Testis (tissue), 2 donors: ENCODE results near the gene PPP2R5D.

Experiments
- CTCF ChIP-seq, 3 experiments: fragments of 450-650 bp in 2 of 3; fragments of 200-600 bp in 1 of 3; sonication (generic) in 1 of 3; IDR thresholded peaks; one replicate each; pipeline ENCODE4 v1.5.1; 2016 to 2019; ENCODE audit warnings: antibody characterized with exemption in 3 of 3, mild to moderate bottlenecking in 2 of 3, moderate library complexity in 1 of 3
- POLR2A ChIP-seq: fragments of 450-650 bp; IDR thresholded peaks from one replicate; pipeline ENCODE4 v1.6.1; 2017; ENCODE audit warnings: antibody characterized with exemption, mild to moderate bottlenecking, moderate library complexity

- TF ChIP-seq POLR2A (no peak), CTCF (IDR thresholded peaks at IDR 0.05) (no peak)
Observed at GRCh38 chr6:42960243-42961019, 23.9 kb upstream of the PPP2R5D start, which contains the start of gene GNMT.
